Subcutaneous adipose tissue (tissue), 4 donors: ENCODE data around the gene POMGNT2. TPM values are rescaled to one million over a fixed set of nuclear protein-coding genes. Genes with fewer than 3 reads are reported as not detected.

Experiments
- total RNA-seq, 4 donors: library from RNA; depleted of rRNA; stranded (reverse); fragments of >200 nt; gene quantifications; one replicate each; pipeline ENCODE4 v1.1.0, GENCODE V29; 2016
- TF ChIP-seq, protein P1 (sequence below): fragments of 450-650 bp; IDR thresholded peaks from one replicate; pipeline ENCODE4 v1.5.1; 2016; ENCODE audit warnings: low read depth, mild to moderate bottlenecking, control low read depth, antibody characterized with exemption, moderate library complexity

POMGNT2 gene
- total RNA-seq, 4 donors from 2014 or later = 6.8 to 16.3 (median 11.6) TPM

DNA sequence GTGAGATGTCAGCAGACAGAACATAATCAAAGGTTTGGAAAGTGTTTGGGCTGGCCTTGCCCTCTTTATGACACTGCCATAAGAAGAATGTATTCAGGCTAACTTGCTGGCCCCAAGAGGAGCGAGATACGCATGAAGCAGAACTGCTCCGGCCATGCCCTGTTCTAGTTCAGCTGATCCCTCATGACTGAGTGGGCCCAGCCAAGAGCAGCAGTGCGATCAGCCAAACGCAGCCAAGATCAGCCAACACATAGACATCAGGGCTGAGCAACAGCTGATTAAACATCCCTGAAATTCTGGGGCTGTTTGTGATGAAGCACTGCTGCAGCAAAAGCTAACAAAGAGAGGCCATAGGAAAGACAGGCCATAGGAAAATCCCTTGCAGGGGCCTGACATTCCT, 24.1 kb downstream of the POMGNT2 start:
- TF ChIP-seq, protein P1, sequence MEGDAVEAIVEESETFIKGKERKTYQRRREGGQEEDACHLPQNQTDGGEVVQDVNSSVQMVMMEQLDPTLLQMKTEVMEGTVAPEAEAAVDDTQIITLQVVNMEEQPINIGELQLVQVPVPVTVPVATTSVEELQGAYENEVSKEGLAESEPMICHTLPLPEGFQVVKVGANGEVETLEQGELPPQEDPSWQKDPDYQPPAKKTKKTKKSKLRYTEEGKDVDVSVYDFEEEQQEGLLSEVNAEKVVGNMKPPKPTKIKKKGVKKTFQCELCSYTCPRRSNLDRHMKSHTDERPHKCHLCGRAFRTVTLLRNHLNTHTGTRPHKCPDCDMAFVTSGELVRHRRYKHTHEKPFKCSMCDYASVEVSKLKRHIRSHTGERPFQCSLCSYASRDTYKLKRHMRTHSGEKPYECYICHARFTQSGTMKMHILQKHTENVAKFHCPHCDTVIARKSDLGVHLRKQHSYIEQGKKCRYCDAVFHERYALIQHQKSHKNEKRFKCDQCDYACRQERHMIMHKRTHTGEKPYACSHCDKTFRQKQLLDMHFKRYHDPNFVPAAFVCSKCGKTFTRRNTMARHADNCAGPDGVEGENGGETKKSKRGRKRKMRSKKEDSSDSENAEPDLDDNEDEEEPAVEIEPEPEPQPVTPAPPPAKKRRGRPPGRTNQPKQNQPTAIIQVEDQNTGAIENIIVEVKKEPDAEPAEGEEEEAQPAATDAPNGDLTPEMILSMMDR = no peak

DNA sequence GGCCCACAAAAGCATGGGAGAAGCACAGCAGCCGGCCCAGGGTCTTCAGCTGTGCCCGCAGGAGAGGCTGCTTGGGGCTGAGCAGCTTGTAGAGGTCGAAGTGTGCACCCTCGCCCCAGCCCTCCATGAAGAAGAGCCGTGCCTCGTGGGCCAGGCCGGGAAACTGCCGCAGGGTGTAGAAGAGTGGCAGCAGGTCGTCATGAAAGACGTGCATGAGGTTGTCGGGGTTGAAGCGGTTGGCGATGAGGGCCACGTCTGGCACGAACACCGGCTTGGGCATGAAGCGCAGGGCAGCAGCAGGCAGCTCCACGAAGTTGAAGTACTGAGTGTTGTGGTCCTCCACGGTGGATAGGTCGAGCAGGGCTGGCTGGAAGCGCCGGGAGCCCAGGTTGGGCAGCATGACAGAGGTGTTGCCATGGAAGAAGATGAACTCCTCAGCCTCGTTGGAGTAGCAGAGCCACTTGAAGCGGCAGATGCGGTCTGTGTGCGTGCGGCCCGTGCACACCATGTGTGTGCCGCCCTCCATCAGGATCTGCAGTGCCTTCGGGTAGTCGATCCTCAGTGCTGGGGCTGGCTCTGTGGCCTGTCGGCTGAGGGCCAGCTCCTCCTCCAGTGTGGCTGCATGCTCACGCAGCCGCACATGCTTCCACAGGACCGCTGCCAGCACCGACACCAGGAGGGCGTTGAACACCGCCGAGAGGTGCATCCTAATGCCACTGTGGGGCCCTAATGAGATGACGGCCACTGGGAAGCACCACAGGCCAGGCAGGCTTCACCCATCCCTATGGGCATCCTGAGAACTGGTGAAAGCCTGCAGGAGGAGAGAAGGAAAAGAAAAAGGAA, 24.9 kb downstream of the POMGNT2 start:
- TF ChIP-seq, protein P1 = no peak

DNA sequence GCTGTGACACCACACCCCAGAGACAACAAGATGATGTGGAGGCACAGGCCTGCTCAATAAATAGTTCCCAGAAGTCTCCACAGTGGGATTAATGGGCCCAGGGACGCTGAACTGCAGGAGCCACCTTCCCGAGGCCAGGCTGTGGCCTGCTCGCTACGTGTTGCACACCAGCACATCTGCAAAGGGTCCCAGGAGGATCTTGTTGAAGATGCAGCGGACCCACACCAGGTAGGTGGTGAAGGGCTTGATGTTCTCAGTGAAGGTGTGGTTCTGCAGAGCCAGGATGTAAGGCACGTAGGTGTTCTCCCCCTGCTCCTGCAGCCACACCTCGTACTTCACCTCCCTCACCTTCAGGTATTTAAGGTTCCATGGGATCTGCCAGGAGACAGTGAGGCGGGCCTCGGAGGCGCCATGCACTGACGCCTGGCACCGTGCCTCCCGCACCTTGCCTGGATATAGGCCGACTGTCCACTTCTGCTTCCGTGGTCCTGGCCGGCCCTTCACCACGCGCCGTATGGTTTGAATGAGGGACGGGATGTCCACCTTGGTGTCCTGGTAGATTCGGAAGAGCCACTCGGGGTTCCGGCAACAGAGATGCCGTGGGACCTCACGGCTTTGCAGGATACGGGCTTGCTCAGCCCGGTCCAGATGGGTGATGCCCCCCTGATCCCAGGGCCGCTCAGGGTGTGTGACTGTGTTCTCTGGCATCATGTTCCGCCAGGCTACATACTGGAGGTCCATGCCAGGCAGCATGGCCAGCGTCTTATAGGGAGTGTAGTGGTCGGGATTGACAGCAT, 26.1 kb downstream of the POMGNT2 start:
- TF ChIP-seq, protein P1 = no peak

DNA sequence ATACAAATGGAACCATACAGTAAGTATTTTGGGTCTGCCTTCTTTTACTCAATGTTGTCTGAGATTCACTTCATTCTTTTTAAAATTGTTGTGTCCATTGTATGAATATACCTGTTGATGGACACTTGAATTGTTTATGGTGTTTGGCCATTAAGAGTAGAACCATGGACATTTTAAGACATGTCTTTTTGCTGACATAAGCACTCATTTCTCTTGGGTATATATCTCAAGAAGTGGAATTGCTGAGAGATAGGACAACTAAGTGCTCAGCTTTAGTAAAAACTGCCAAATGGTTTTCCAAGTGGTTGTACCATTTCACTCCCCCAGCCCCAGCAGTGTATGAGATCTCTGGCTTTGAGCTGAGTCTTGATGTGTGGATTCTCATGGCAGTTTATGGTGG, 28.2 kb downstream of the POMGNT2 start:
- TF ChIP-seq, protein P1 = no peak

DNA sequence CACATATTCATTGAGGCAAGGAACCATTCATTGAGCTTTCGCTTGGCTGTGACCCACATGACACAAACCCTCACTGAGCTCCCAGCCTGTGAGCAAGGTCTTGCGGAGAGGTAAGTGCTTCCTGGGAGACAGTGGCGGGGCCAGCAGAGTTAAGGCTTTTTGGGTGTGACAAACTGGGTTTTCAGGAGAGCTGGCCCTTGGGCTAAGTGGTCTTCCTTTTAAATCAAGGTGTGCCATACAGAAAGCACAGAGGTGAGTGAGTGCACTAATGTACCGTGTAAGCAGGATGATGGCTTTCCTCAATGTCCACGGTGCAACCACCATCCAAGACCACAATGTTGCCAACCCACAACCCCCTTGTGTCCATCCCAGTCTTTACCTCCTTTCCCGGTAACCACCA, 28.6 kb downstream of the POMGNT2 start:
- TF ChIP-seq, protein P1 = no peak

DNA sequence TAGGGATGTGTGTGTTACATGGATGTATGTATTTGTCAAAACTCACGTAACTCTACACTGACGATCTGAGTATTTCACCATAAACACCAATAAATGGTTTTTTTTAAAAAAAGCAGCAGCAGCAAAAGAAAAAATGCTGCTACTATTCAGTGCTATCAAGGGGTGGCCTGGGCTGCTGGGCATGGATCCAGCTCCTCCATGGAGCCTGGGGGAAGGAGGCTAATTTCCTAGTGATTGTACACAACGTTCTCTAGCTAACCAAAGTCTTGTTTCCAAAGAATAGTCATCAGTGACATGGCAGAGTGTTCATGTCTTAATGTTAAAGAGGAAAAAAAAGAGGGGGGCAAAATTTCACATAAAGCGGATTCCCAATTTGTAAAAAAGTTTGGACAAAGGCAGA, 29.0 kb downstream of the POMGNT2 start:
- TF ChIP-seq, protein P1 = no peak

DNA sequence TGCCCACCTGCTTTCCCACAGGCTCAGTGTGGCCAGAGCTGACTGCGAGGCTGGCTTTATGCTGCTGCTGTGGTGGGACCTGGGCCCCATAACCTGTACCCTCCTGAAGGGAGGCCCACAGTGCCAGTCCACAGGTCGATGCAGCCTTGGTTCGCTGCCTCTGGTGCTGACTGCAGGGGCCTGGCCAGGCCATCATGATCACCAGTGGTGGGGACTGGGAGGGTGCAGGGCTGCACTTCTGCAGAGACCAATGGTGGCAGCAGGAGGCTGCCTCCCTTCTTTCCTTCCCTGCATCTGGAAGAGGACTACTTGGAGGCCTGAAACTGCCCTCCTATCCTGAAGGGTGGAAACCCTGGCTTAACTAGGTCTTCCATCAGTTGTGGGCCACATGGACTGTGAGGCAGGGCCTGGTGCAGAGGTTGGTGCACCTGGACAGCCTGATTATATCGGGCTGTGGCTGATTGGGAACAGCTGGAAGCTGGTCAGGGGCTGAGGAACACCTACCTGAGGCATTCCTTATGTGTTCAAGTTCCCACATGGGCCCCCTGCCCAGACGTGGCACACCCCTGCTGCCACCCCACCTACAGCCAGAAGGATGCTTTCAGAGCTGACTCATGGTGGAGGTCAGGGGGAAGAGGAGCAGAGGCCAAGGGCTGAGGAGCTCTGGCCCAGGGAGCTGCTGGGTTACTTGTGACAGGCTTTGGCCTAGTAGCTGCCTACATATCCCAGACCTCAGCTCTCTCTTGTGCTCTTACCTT, 29.8 kb downstream of the POMGNT2 start:
- TF ChIP-seq, protein P1 = no peak
